Lung (tissue), 12 donors: ENCODE data around the gene FAM114A2. TPM values are rescaled to one million over a fixed set of nuclear protein-coding genes. Genes with fewer than 3 reads are reported as not detected.

ENCODE experiments used
- ATAC-seq: fragments of 200-7000 bp; cut with Tn5 transposase; one replicate; pipeline ENCODE4 v1.9.1; 2020; ENCODE audit warnings: moderate number of reproducible peaks; ENCODE audit not compliant: insufficient read depth, low FRiP score
- DNase-seq, 3 donors: peaks; one replicate each; pipeline ENCODE4 v3.0.0-alpha.2; 2013 to 2017
- H3K27ac ChIP-seq, 2 donors: one replicate each; pipeline ENCODE4 v1.5.1; 2013; ENCODE audit warnings: mild to moderate bottlenecking in 2 of 2, moderate library complexity in 2 of 2, control low read depth in 1 of 2, inconsistent platforms in 1 of 2, low read depth in 1 of 2, low read length in 1 of 2
- H3K27me3 ChIP-seq, 3 donors: one replicate each; pipeline ENCODE4 v1.5.1; 2013; ENCODE audit warnings: low read length in 2 of 3; ENCODE audit not compliant: control insufficient read depth in 3 of 3, insufficient read depth in 3 of 3
- H3K36me3 ChIP-seq, 4 donors: one replicate each; pipeline ENCODE4 v1.5.1; 2013; ENCODE audit warnings: low read length in 4 of 4, mild to moderate bottlenecking in 1 of 4, moderate library complexity in 1 of 4; ENCODE audit not compliant: control insufficient read depth in 4 of 4, insufficient read depth in 4 of 4
- H3K4me1 ChIP-seq, 5 donors: one replicate each; pipeline ENCODE4 v1.5.1; 2013; ENCODE audit warnings: low read length in 5 of 5, mild to moderate bottlenecking in 2 of 5, moderate library complexity in 1 of 5; ENCODE audit not compliant: control insufficient read depth in 5 of 5, insufficient read depth in 5 of 5
- H3K4me3 ChIP-seq: one replicate; pipeline ENCODE4 v1.5.1; 2013; ENCODE audit warnings: mild to moderate bottlenecking, control low read depth, moderate library complexity
- H3K9ac ChIP-seq, 2 donors: one replicate each; pipeline ENCODE4 v1.5.1; 2013; ENCODE audit warnings: low read length in 2 of 2, control low read depth in 1 of 2; ENCODE audit not compliant: insufficient read depth in 1 of 2
- H3K9me3 ChIP-seq, 4 donors: one replicate each; pipeline ENCODE4 v1.5.1; 2013; ENCODE audit warnings: low read length in 3 of 4, mild to moderate bottlenecking in 1 of 4, moderate library complexity in 1 of 4; ENCODE audit not compliant: control insufficient read depth in 4 of 4, insufficient read depth in 3 of 4
- CTCF ChIP-seq: IDR thresholded peaks from 2 replicates; pipeline ENCODE4 v1.5.1; 2012; ENCODE audit warnings: mild to moderate bottlenecking; ENCODE audit errors: control extremely low read depth, extremely low read depth
- WGBS, 2 donors: extraction: QIAGEN DNeasy Blood & Tissue Kit; methylation state at CpG; one replicate each; pipeline ENCODE4 v1.1.7; 2013; 5-methylcytosine and 5-hydroxymethylcytosine counted together
- polyA plus RNA-seq, 2 donors: library from polyadenylated mRNA; stranded (reverse); fragments of 200-250 nt; gene quantifications; one replicate each; pipeline ENCODE4 v1.2.1, GENCODE V29; 2013
- total RNA-seq, 2 donors: library from RNA; depleted of rRNA in 1 of 2; stranded (reverse); fragments of >200 nt in 1 of 2; gene quantifications; one replicate each; pipeline ENCODE4 v1.2.1, GENCODE V29; 2014 to 2021
- donor health status: control.
- donor health status: control.
- donor health status: Bipolar disorder and iron deficiency.
- donor health status: healthy.
- donor health status: DM: yes; HTN: yes; CAD: no.

The FAM114A2 gene
- total and polyA plus RNA-seq, 4 donors = 7.3 to 49.7 (median 26.6) TPM

GRCh38 chr5:154058055-154059038, 19.6 kb upstream of the FAM114A2 start:
- H3K27me3 ChIP-seq = no peaks in the 10 kb centered on the region
- no peaks in the 10 kb centered on the region for H3K9me3 ChIP-seq
- peak; percentile 19 for ATAC-seq
- no peak overlapping the region for H3K4me3 ChIP-seq
- H3K4me1 ChIP-seq = peaks cover 0 to 13% (median 3%) of the 10 kb centered on the region in 5 donors
- H3K36me3 ChIP-seq = peaks cover 3 to 9% (median 3%) of the 10 kb centered on the region in 4 donors
- DNase-seq = peak; percentile 29 to 61 (median 39)
- H3K27ac ChIP-seq = no peak overlapping the region
- no peak overlapping the region for H3K9ac ChIP-seq
- WGBS, 2 donors = 61 to 75% methylated on average over 10 of the region's 10 CpGs
- no peak for TF ChIP-seq CTCF

GRCh38 chr5:154055201-154055600, 16.5 kb upstream of the FAM114A2 start:
- Histone ChIP-seq H3K9ac (no peak overlapping the region), H3K4me3 (no peak overlapping the region), H3K36me3 (peaks cover 3 to 12% (median 8%) of the 10 kb centered on the region in 4 donors), H3K9me3 (no peaks in the 10 kb centered on the region), H3K4me1 (peaks cover 0 to 13% (median 8%) of the 10 kb centered on the region in 5 donors), H3K27me3 (no peaks in the 10 kb centered on the region), H3K27ac (no peak overlapping the region)
- 81 to 91% methylated on average over 2 of the region's 2 CpGs for WGBS, 2 donors
- ATAC-seq (no peak), DNase-seq (no peak)
- TF ChIP-seq CTCF = no peak

- peaks cover 3 to 12% (median 8%) of the 10 kb centered on the region in 4 donors for H3K36me3 ChIP-seq
- WGBS, 2 donors = 94 to 97% methylated on average over 4 of the region's 4 CpGs
- DNase-seq = no peak
Observed at GRCh38 chr5:154053468-154053867, 14.8 kb upstream of the FAM114A2 start.

More at GRCh38 chr5:154053468-154053867, 14.8 kb upstream of the FAM114A2 start:
- Histone ChIP-seq H3K4me1 (peaks cover 0 to 12% (median 3%) of the 10 kb centered on the region in 5 donors), H3K27me3 (no peaks in the 10 kb centered on the region), H3K9me3 (no peaks in the 10 kb centered on the region), H3K9ac (no peak overlapping the region), H3K4me3 (no peak overlapping the region), H3K27ac (no peak overlapping the region)
- no peak for ATAC-seq
- no peak for TF ChIP-seq CTCF
